Mononuclear cell (primary cell): Measurements from ENCODE around the gene VGLL3. TPM values are rescaled to one million over a fixed set of nuclear protein-coding genes. Genes with fewer than 3 reads are reported as not detected.
"Not testable (repeated sequence)": the region's sequence is repeated elsewhere in the genome, so short reads cannot be mapped to it uniquely, and the experiment has no call there.

Experiments
- H3K27me3 ChIP-seq: 2 replicates; pipeline ENCODE4 v1.6.0; 2011; ENCODE audit warnings: low read length, control low read depth; ENCODE audit not compliant: insufficient read depth
- H3K4me1 ChIP-seq: 2 replicates; pipeline ENCODE4 v1.5.1; 2011; ENCODE audit warnings: mild to moderate bottlenecking, low read length, control low read depth; ENCODE audit not compliant: insufficient read depth
- H3K4me3 ChIP-seq: 2 replicates; pipeline ENCODE4 v1.5.1; 2011; ENCODE audit warnings: mild to moderate bottlenecking, low read length, moderate library complexity
- H3K9me3 ChIP-seq: 2 replicates; pipeline ENCODE4 v1.5.1; 2011; ENCODE audit warnings: low read depth, mild to moderate bottlenecking, control low read depth, low read length
- total RNA-seq: library from RNA; depleted of rRNA; stranded (reverse); fragments of >200 nt; gene quantifications from one replicate; pipeline ENCODE4 v1.2.3, GENCODE V29; 2012

VGLL3 gene
- total RNA-seq, 1 donor, result under 0.01 TPM

DNA sequence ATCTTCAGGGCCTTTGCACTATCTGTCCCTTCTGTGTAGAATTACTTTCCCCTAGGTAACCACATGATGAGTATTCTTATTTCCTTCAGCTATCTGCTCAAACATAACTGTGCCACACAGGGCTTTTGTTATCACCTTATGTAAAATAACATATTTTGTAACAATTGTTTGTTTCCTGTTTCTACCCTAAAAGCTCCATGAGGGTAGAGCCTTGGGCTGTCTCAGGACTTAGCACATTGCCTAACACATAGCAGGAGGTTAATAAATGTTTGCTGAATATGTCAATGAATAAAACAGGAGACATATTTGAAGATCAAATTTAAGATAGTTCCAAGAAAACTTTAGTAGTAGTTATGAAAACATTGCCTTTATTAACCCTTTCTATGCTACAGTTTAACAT, 14.7 kb downstream of the VGLL3 start:
- Histone ChIP-seq H3K4me3 (no peak overlapping the region), H3K9me3 (no peaks in the 10 kb centered on the region), H3K27me3 (no peaks in the 10 kb centered on the region), H3K4me1 (no peaks in the 10 kb centered on the region)

DNA sequence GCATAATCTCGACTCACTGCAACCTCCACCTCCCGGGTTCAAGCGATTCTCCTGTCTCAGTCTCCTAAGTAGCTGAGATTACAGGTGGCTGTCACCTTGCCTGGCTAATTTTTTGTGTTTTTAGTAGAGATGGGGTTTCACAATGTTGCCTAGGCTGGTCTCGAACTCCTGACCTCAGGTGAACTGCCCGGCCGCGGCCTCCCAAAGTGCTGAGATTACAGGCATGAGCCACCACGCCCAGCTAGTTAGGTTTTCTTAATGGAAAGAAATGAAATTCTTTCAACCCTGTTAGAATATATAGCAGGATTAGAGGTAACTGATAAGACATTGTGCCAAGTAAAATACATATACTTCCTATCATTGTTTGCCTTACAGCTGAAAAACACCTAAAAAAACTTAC, 16.8 kb downstream of the VGLL3 start:
- H3K4me1 ChIP-seq, H3K27me3 ChIP-seq, H3K4me3 ChIP-seq, H3K9me3 ChIP-seq: not testable (repeated sequence)

DNA sequence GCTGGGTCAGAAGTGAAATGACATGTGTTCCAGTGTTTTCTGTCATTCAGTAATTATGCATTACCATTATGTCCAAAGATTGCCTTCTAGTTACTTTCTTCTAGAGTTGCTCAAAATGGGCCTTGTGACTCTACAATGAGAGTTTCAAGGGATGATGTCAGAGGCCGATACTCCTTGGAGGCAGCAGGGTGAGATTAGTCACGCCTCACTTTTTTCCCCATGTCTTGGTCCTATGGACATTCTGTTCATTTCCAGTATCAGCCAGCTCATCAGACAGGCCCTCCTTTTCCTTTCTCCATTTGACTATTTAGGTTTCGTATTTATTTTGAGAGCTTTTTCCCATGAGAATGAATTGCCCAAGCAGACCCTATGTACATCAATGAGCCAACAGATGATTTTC, 17.5 kb downstream of the VGLL3 start:
- H3K27me3 ChIP-seq, result no peaks in the 10 kb centered on the region
- H3K9me3 ChIP-seq, result no peaks in the 10 kb centered on the region
- H3K4me3 ChIP-seq, result no peak overlapping the region
- no peaks in the 10 kb centered on the region for H3K4me1 ChIP-seq

DNA sequence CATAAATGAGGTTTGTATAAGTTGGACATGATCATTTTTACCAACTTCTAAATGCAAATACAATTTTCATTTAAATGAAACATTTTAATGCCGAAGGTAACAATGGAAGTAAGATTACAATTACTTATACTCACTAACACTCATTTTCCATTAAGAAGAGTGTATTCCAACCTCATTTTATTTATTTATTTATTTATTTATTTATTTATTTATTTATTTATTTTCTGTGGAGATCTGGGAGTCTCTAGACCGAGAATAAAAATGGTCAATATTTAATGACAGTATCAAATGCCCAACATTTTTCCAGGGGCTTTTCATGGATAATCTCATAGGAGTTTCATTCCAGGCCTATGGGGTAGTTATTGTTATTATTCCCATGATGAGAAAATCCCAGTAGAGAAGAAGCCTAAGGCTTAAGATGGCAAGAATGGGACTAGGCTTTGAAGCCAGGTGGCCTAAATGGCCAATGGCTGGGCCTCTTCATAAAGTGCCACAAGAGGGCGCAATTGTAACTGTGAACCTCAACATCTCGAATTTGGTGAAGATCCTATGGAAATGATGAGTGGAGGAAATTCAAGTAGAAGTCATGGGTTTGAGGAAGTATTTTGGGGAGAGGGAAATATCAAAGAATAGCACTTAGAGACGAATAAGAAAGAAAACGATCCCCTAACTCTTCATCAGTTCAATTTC, 21.3 kb downstream of the VGLL3 start:
- no peaks in the 10 kb centered on the region for H3K9me3 ChIP-seq
- no peaks in the 10 kb centered on the region for H3K27me3 ChIP-seq
- no peaks in the 10 kb centered on the region for H3K4me1 ChIP-seq
- H3K4me3 ChIP-seq, result no peak overlapping the region

DNA sequence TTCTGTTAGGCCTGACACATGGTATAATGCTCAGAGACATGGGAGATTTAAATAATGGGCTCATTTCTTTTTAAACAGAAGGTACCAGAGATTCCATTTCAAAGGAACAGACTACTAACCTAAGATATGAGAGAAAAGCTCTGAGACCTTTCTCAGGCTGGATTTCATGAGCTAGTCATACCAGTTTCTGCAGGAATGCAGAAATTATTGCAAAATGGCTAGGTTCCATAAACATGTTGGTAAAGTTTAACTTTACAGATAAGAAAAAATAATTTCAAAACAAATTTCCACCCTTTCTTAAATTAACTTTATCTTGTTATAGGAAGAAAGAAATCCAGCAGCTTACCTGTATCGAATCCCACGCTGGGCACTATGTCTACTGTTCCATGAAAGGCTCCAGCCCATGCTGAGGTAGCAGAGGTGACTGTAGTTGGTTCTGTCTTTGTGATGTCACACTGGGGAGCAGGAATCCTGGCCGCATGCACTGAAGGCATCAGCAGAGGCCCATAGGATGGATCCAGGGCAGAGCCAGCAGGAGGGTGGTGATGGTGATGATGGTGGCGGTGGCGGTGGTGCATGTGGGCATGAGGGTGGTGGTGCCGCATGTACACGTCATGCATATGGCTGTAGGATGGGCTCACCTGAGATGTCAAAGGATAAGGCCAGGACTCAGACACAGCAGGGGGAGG, 22.6 kb downstream of the VGLL3 start:
- H3K4me1 ChIP-seq, result no peaks in the 10 kb centered on the region
- H3K9me3 ChIP-seq, result no peaks in the 10 kb centered on the region
- no peak overlapping the region for H3K4me3 ChIP-seq
- no peaks in the 10 kb centered on the region for H3K27me3 ChIP-seq

DNA sequence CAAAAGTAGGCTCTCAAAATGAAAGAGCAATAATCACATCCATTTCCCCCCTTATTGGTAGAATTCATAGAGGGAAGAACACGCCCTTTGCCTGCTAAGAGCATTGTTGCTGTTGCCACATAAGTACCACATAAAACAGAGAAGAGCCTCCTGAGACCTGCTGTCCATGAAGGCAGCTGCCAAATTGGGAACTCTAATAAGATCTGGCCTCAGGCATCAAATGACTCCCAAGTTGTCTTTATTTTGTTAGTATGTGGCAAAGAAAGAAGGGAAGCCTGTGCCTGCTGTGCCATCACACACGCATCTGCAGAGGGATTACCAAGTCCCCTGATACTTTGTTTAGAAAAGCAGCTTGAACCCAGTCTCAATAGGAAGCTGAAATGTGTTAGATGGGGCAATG, 23.9 kb downstream of the VGLL3 start:
- no peaks in the 10 kb centered on the region for H3K9me3 ChIP-seq
- H3K4me1 ChIP-seq, result no peaks in the 10 kb centered on the region
- no peak overlapping the region for H3K4me3 ChIP-seq
- H3K27me3 ChIP-seq, result no peaks in the 10 kb centered on the region

DNA sequence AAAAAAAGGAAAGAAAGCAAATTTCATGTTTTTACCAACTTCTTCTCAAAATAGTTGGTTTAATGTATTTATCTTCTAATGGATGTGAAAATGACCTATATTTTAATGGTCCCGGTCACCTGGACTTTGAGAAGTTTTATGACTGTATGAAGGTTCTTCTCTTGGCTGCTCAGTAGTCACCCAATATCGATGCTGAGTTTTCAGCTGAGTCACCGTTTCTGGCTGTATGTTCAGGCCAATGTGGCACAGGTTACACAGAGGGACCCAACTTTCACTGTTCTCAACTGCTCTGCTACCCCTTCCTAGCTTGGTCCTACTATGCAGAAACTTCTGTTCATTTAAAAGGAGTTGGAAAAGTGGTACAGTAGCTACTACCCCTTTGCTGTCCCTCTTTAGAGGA, 25.8 kb downstream of the VGLL3 start:
- Histone ChIP-seq H3K27me3 (no peaks in the 10 kb centered on the region), H3K4me3 (no peak overlapping the region), H3K9me3 (no peaks in the 10 kb centered on the region), H3K4me1 (no peaks in the 10 kb centered on the region)

DNA sequence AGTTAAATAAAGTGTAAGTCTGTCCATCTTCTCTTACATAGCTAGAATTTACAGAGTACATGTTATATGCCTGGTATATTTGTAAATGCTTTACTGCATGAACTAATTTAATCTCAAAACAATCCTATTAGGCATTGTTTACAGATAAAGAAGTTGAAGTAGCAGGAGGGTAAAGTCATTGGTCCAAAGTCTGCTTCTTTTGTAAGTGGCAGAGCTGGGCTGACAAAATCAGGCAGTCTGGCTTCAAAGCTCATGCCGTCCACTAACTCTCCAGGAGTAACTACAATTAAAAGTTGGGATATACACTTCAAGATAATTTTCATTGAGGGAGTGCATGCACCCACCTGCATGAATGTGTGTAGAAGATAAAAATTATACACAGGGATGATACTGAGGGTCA, 27.3 kb downstream of the VGLL3 start:
- H3K4me1 ChIP-seq, result no peaks in the 10 kb centered on the region

DNA sequence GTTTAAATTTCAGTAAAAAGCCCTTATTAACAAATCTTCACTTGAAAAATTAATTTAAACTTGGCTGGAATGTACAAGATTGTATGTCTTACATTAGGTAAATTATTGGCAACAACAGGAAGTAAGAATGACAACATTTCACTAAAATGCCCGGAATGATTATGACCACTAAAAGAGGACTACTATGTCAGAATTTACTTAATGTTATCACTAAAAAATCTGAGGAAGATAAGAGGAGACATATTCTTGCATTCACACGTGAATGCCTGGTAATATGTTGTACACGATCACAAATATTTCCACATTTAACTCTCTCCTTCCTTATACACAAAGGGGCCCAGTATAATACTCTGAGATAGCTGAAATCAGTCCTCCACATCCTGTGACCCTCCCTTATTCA, 29.7 kb downstream of the VGLL3 start:
- no peaks in the 10 kb centered on the region for H3K27me3 ChIP-seq
- H3K9me3 ChIP-seq, result no peaks in the 10 kb centered on the region
- no peaks in the 10 kb centered on the region for H3K4me1 ChIP-seq
- no peak overlapping the region for H3K4me3 ChIP-seq

More for the DNA sequence above, 27.3 kb downstream of the VGLL3 start:
- Histone ChIP-seq H3K9me3 (no peaks in the 10 kb centered on the region), H3K27me3 (no peaks in the 10 kb centered on the region), H3K4me3 (no peak overlapping the region)

DNA sequence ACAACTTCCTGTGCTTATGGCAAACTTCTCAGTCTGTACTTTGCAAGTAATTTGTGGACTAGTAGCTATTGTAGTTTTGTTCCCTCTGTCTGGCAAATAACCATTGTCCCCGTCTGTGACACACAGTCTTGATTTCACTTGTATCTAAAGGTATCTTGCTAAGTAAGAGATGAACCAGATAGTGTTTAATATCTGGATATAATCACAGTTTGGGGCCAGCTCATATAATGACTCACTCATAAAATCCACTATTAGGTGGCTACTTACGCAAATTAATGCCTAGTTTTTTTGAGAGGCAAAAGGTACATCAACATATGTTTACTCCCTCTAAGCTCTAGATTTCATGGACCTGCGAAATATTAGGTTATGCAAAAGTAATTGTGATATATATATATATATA, 30.4 kb downstream of the VGLL3 start:
- Histone ChIP-seq H3K4me1 (no peaks in the 10 kb centered on the region), H3K9me3 (no peaks in the 10 kb centered on the region), H3K4me3 (no peak overlapping the region), H3K27me3 (no peaks in the 10 kb centered on the region)

DNA sequence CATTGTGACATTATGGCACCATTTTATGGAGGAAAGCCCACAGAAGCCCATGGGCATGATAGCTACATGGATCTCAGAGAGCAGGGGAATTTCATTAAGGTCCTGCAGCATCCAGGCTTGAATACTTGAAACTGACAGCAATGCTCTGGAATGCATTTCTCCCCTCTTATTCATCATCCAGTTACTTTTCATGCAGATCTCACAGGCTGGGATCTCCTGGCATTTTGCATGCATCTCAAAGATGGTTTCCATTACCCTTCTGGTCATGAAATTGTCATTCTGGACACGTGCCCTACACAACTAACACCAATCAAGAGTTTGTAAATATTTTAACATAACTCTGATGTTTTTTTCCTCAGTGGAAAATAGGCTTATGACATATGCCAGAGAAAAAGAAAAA, 32.4 kb downstream of the VGLL3 start:
- Histone ChIP-seq H3K9me3 (no peaks in the 10 kb centered on the region), H3K4me1 (no peaks in the 10 kb centered on the region), H3K27me3 (no peaks in the 10 kb centered on the region), H3K4me3 (no peak overlapping the region)

DNA sequence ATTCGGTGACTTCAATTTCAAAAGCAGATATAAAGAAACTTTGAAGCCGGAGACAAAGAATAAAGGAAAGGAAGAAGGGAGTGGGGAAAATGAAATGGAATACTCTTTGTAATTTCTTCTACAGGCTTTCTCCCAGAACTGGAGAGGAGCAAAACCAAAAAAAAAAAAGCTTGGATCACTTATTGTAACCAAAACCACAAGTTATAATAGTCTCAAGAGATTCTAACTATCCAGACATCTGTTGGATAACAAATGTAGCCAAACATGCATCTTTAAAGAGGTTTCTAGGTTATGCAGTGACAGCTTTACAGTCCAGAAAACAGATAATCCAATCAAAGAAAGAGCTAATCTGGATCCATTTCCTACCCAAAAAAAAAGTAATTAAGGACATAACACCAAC, 36.2 kb downstream of the VGLL3 start:
- no peaks in the 10 kb centered on the region for H3K27me3 ChIP-seq
- no peaks in the 10 kb centered on the region for H3K9me3 ChIP-seq
- H3K4me3 ChIP-seq, result no peak overlapping the region
- no peaks in the 10 kb centered on the region for H3K4me1 ChIP-seq

DNA sequence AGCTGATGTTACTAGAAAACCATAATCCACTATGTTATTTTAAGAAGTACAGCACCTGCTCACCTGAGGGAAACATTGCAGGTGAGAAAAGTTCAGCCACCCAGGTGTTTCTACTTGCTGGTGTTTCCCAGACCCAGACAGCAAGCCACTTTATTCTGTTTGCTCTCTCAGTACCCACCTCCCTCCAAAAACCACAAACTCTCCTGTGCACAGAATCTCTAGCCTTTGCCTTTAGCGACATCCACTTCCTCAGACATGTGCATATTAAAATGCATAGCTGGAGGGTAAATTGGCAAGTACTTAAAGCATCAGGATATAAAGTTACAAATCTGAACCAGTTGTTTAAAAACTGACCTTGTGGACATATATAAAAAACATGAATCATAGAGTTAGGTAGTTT, 36.7 kb downstream of the VGLL3 start:
- Histone ChIP-seq H3K4me3 (no peak overlapping the region), H3K9me3 (no peaks in the 10 kb centered on the region), H3K4me1 (no peaks in the 10 kb centered on the region), H3K27me3 (no peaks in the 10 kb centered on the region)

DNA sequence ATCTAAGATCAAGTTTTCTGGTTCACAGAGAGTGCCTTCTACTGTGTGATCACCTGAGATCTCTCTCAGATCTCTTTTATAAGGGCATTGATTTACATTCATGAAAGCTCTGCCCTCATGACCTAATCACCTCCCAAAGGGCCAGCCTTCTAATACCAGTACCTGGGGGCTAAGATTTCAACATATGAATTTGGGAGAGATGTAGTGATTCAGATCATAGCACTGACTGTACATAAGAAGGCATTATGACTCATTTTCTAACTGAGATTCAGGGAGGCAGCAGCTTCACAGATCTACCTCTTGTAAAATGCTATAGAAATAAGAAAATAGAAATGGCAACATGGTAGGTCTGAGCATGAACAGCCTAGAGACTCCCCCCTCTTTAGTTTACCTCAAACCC, 39.6 kb downstream of the VGLL3 start:
- H3K9me3 ChIP-seq, result no peaks in the 10 kb centered on the region
- no peak overlapping the region for H3K4me3 ChIP-seq
- H3K27me3 ChIP-seq, result no peaks in the 10 kb centered on the region
- no peaks in the 10 kb centered on the region for H3K4me1 ChIP-seq

DNA sequence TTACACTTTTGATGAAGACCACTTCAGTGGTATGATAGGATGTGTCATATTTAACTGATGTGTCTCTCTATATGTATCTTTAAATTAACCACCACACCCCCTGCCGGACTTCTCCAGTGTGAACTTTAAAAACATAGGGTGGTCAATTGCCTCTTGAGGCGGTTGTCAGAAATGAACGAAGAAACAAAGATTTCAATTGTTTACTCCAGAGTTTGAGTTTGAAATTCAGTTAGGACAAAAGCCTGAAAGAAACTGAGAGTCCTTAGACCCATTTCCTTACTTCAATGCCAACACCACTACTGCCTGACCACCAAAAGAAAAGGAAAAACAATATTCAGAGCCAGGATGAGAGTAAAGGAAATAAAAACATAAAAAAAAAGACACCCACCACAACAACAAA, 40.2 kb downstream of the VGLL3 start:
- H3K4me3 ChIP-seq, result no peak overlapping the region
- no peaks in the 10 kb centered on the region for H3K4me1 ChIP-seq
- H3K9me3 ChIP-seq, result no peaks in the 10 kb centered on the region
- H3K27me3 ChIP-seq, result no peaks in the 10 kb centered on the region

DNA sequence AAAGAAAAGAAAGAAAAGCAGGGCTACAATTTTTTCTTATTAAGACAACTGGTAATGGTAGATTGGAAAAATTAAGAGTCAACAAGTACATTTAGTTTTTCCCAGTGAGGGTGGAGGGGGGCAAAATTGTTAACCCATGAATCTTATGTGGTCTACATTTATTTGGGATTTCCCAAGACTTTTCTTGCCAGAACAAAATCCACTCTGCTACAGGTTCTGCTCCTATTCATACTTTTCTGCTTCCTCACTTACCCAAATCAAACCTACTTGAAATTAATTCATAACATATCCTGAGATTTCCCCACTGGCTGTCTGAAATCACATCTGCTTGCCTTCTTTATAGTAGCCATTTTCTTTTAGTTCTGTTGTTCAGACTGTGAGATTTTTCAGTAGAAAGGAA, 41.1 kb downstream of the VGLL3 start:
- H3K4me1 ChIP-seq, result no peaks in the 10 kb centered on the region
- no peaks in the 10 kb centered on the region for H3K27me3 ChIP-seq
- H3K9me3 ChIP-seq, result no peaks in the 10 kb centered on the region
- H3K4me3 ChIP-seq, result no peak overlapping the region
